Anterior cingulate cortex (tissue), 58 donors: Measurements from ENCODE around the gene CCDC57.
"Not testable (repeated sequence)": the region's sequence is repeated elsewhere in the genome, so short reads cannot be mapped to it uniquely, and the experiment has no call there.

Source experiments
- DNase-seq, 58 donors: peaks; one replicate each; lab custom pipeline; 2025; lab: John Stamatoyannopoulos, UW

CCDC57 gene

GRCh38 chr17:82212331-82213250, at the start of gene CCDC57:
Gene CCDC57, minus strand, starts transcription at chr17:82212842. Its CDS starts 10,898 bp downstream, at chr17:82201944.
- DNase-seq: peak in 54 of 58 donors; percentile 16 to 84 (median 56)

- DNase-seq: no peak
Measured at GRCh38 chr17:82262344-82262743, 49.7 kb upstream of the CCDC57 start.

GRCh38 chr17:82259972-82260961, 47.6 kb upstream of the CCDC57 start:
- DNase-seq: not testable (repeated sequence)

- no peak for DNase-seq
Measured at GRCh38 chr17:82258555-82258954, 45.9 kb upstream of the CCDC57 start.

GRCh38 chr17:82257473-82257872, 44.8 kb upstream of the CCDC57 start:
- peak in 40 of 58 donors; percentile 9 to 71 (median 40) for DNase-seq

- DNase-seq: no peak
Measured at GRCh38 chr17:82256242-82256885, 43.7 kb upstream of the CCDC57 start.

- DNase-seq: no peak
Measured at GRCh38 chr17:82255402-82255972, 42.8 kb upstream of the CCDC57 start.

- not testable (repeated sequence) for DNase-seq
Measured at GRCh38 chr17:82254746-82255145, 42.1 kb upstream of the CCDC57 start.

GRCh38 chr17:82254096-82254495, 41.5 kb upstream of the CCDC57 start:
- not testable (repeated sequence) for DNase-seq

GRCh38 chr17:82253179-82253544, 40.5 kb upstream of the CCDC57 start:
- DNase-seq: no peak

GRCh38 chr17:82252511-82253178, 40.0 kb upstream of the CCDC57 start:
- DNase-seq: no peak

- DNase-seq: peak in 1 of 58 donors; percentile 18
Measured at GRCh38 chr17:82250868-82251500, 38.3 kb upstream of the CCDC57 start.

GRCh38 chr17:82249896-82250581, 37.4 kb upstream of the CCDC57 start:
- no peak for DNase-seq

GRCh38 chr17:82248815-82249674, 36.4 kb upstream of the CCDC57 start:
- DNase-seq: no peak

- no peak for DNase-seq
Measured at GRCh38 chr17:82247856-82248671, 35.4 kb upstream of the CCDC57 start.

GRCh38 chr17:82247182-82247823, 34.7 kb upstream of the CCDC57 start:
- DNase-seq: no peak
